ENCODE measurements around the gene KIF5B. TPM values are rescaled to one million over a fixed set of nuclear protein-coding genes. Genes with fewer than 3 reads are reported as not detected.
"Not testable (repeated sequence)": the region's sequence is repeated elsewhere in the genome, so short reads cannot be mapped to it uniquely, and the experiment has no call there.

The KIF5B gene
- total RNA-seq, 1 donor from 2014 or later = 105 TPM

GRCh38 chr10:32059472-32059871 lies 3.2 kb upstream of the KIF5B start:
- Mint-ChIP-seq H3K4me3 (ENCODE audit: unreplicated experiment) (no peak overlapping the region), H3K27me3 (ENCODE audit: unreplicated experiment) (peaks cover 8% of the 10 kb centered on the region), H3K4me1 (ENCODE audit: low read depth, unreplicated experiment) (peaks cover 4% of the 10 kb centered on the region), H3K9me3 (ENCODE audit: unreplicated experiment) (peaks cover 12% of the 10 kb centered on the region), H3K36me3 (ENCODE audit: unreplicated experiment) (no peaks in the 10 kb centered on the region), H3K27ac (ENCODE audit: unreplicated experiment) (no peak overlapping the region)
- TF ChIP-seq, protein P1, sequence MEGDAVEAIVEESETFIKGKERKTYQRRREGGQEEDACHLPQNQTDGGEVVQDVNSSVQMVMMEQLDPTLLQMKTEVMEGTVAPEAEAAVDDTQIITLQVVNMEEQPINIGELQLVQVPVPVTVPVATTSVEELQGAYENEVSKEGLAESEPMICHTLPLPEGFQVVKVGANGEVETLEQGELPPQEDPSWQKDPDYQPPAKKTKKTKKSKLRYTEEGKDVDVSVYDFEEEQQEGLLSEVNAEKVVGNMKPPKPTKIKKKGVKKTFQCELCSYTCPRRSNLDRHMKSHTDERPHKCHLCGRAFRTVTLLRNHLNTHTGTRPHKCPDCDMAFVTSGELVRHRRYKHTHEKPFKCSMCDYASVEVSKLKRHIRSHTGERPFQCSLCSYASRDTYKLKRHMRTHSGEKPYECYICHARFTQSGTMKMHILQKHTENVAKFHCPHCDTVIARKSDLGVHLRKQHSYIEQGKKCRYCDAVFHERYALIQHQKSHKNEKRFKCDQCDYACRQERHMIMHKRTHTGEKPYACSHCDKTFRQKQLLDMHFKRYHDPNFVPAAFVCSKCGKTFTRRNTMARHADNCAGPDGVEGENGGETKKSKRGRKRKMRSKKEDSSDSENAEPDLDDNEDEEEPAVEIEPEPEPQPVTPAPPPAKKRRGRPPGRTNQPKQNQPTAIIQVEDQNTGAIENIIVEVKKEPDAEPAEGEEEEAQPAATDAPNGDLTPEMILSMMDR (IDR thresholded peaks at IDR 0.05; ENCODE audit: partially characterized antibody, unreplicated experiment) = no peak
- DNase-seq = no peak

DNA sequence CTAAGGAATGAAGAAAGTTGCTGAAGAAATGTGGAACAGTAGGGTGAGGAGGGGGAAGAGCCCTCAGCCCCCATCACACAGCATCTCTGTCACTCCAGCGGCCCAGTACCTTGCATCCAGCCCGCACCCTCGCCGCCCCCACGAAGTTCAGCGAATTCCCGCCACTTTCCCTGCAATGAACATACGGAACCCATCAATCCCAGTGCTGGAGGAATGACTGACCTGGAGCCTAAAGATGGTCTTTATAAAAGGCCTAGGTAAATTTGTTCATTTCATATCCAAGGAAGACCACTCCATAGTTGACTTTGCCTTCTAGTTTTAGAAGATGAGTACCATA lies 779 bp upstream of the KIF5B start:
- peak overlapping the region; percentile 98 for H3K4me3 Mint-ChIP-seq (ENCODE audit: unreplicated experiment)
- H3K36me3 Mint-ChIP-seq (ENCODE audit: unreplicated experiment) = no peaks in the 10 kb centered on the region
- H3K4me1 Mint-ChIP-seq (ENCODE audit: low read depth, unreplicated experiment) = peaks cover 12% of the 10 kb centered on the region
- no peak for DNase-seq
- TF ChIP-seq, protein P1 (IDR thresholded peaks at IDR 0.05; ENCODE audit: partially characterized antibody, unreplicated experiment) = no peak
- peak overlapping the region; percentile 95 for H3K27ac Mint-ChIP-seq (ENCODE audit: unreplicated experiment)
- H3K27me3 Mint-ChIP-seq (ENCODE audit: unreplicated experiment) = peaks cover 8% of the 10 kb centered on the region
- peaks cover 12% of the 10 kb centered on the region for H3K9me3 Mint-ChIP-seq (ENCODE audit: unreplicated experiment)

- peaks cover 8% of the 10 kb centered on the region for H3K27me3 Mint-ChIP-seq (ENCODE audit: unreplicated experiment)
- H3K4me1 Mint-ChIP-seq (ENCODE audit: low read depth, unreplicated experiment) = peaks cover 24% of the 10 kb centered on the region
- H3K4me3 Mint-ChIP-seq (ENCODE audit: unreplicated experiment) = peak overlapping the region; percentile 98
- peak overlapping the region; percentile 95 for H3K27ac Mint-ChIP-seq (ENCODE audit: unreplicated experiment)
- peak; percentile 82 for DNase-seq
- no peaks in the 10 kb centered on the region for H3K36me3 Mint-ChIP-seq (ENCODE audit: unreplicated experiment)
- TF ChIP-seq, protein P1 (IDR thresholded peaks at IDR 0.05; ENCODE audit: partially characterized antibody, unreplicated experiment) = no peak
- peaks cover 12% of the 10 kb centered on the region for H3K9me3 Mint-ChIP-seq (ENCODE audit: unreplicated experiment)
Measured at GRCh38 chr10:32055478-32056135, 618 bp downstream of the KIF5B start.

DNA sequence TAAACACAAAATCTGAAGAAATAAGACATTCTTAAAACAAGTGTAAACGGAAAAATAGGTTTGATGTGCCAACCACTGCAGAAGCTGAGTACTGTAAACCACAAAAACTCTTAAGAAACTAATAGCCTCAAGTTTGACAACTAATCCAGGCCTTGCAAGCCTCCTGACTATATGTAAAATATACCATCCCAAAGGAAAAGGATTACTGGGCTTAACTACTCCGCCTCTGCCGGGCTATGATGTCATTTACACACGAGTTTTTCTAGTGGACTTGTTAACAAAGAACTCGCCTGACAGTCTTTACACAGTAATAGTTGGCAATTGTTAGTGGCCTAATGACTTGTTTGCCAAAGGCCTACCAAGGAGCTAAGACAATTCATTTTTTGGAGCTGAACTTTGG lies 2.1 kb downstream of the KIF5B start:
- Mint-ChIP-seq H3K4me3 (ENCODE audit: unreplicated experiment) (peak overlapping the region; percentile 98), H3K36me3 (ENCODE audit: unreplicated experiment) (no peaks in the 10 kb centered on the region), H3K27me3 (ENCODE audit: unreplicated experiment) (peaks cover 8% of the 10 kb centered on the region), H3K27ac (ENCODE audit: unreplicated experiment) (peak overlapping the region; percentile 95), H3K9me3 (ENCODE audit: unreplicated experiment) (peaks cover 12% of the 10 kb centered on the region), H3K4me1 (ENCODE audit: low read depth, unreplicated experiment) (peaks cover 37% of the 10 kb centered on the region)
- TF ChIP-seq, protein P1 (IDR thresholded peaks at IDR 0.05; ENCODE audit: partially characterized antibody, unreplicated experiment) = no peak
- no peak for DNase-seq

- not testable (repeated sequence) for H3K36me3 Mint-ChIP-seq (ENCODE audit: unreplicated experiment)
- H3K4me1 Mint-ChIP-seq (ENCODE audit: low read depth, unreplicated experiment) = peaks cover 39% of the 10 kb centered on the region
Measured at GRCh38 chr10:32053392-32053791, 2.8 kb downstream of the KIF5B start.

More at GRCh38 chr10:32053392-32053791, 2.8 kb downstream of the KIF5B start:
- not testable (repeated sequence) for H3K27me3 Mint-ChIP-seq (ENCODE audit: unreplicated experiment); H3K27ac Mint-ChIP-seq (ENCODE audit: unreplicated experiment); DNase-seq
- peaks cover 12% of the 10 kb centered on the region for H3K9me3 Mint-ChIP-seq (ENCODE audit: unreplicated experiment)
- peak overlapping the region; percentile 98 for H3K4me3 Mint-ChIP-seq (ENCODE audit: unreplicated experiment)
